WTC11 (cell line): ENCODE data around the gene CRK. TPM values are rescaled to one million over a fixed set of nuclear protein-coding genes. Genes with fewer than 3 reads are reported as not detected.
"Not testable (repeated sequence)": the region's sequence is repeated elsewhere in the genome, so short reads cannot be mapped to it uniquely, and the experiment has no call there.

Experiments
- ATAC-seq: fragments of 200-7000 bp; cut with Tn5 transposase; 2 replicates; pipeline ENCODE4 v1.10.0; 2021; ENCODE audit warnings: mild to moderate bottlenecking, moderate library complexity
- CTCF ChIA-PET: fragments of 300-600 bp; sonication (Branson Sonifier 250); formaldehyde crosslinking; loops from one replicate; lab custom pipeline; 2021; ENCODE audit warnings: antibody characterized with exemption; lab: Charles Lee
- POLR2A ChIA-PET: fragments of 350-600 bp; sonication (Branson Sonifier 250); formaldehyde crosslinking; loops from one replicate; lab custom pipeline; 2021; ENCODE audit warnings: antibody characterized with exemption; lab: Charles Lee
- DNase-seq: peaks from one replicate; pipeline ENCODE4 v3.0.0; 2021; ENCODE audit warnings: low spot score
- H3K27ac Mint-ChIP-seq: 2 replicates; pipeline ENCODE4 v1.8.0; 2021; ENCODE audit warnings: mixed read lengths
- H3K27me3 Mint-ChIP-seq: 2 replicates; pipeline ENCODE4 v1.8.0; 2021; ENCODE audit warnings: low read depth, mild to moderate bottlenecking, moderate library complexity, mixed read lengths
- H3K36me3 Mint-ChIP-seq: 2 replicates; pipeline ENCODE4 v1.8.0; 2021; ENCODE audit warnings: mixed read lengths
- H3K4me1 Mint-ChIP-seq: 2 replicates; pipeline ENCODE4 v1.8.0; 2022; ENCODE audit warnings: mixed read lengths
- H3K4me3 Mint-ChIP-seq: 2 replicates; pipeline ENCODE4 v1.8.0; 2021; ENCODE audit warnings: mild to moderate bottlenecking, moderate library complexity, mixed read lengths
- H3K9me3 Mint-ChIP-seq: 2 replicates; pipeline ENCODE4 v1.8.0; 2021; ENCODE audit warnings: mixed read lengths
- FOXK1 ChIP-seq: sonication (generic); formaldehyde crosslinking; IDR thresholded peaks from 2 replicates; pipeline ENCODE4 v1.8.0; 2022; ENCODE audit warnings: mild to moderate bottlenecking, moderate library complexity, missing genetic modification reagents
- GABPB1 ChIP-seq: sonication (generic); formaldehyde crosslinking; IDR thresholded peaks from 2 replicates; pipeline ENCODE4 v1.8.1; 2023; ENCODE audit warnings: mild to moderate bottlenecking, missing genetic modification reagents
- IRF2 ChIP-seq: sonication (generic); formaldehyde crosslinking; IDR thresholded peaks from 2 replicates; pipeline ENCODE4 v1.8.0; 2022; ENCODE audit warnings: low read depth, missing genetic modification reagents, borderline replicate concordance
- KAT7 ChIP-seq: sonication (generic); formaldehyde crosslinking; IDR thresholded peaks from 2 replicates; pipeline ENCODE4 v1.8.1; 2023; ENCODE audit warnings: missing genetic modification reagents, mild to moderate bottlenecking, borderline replicate concordance
- NR2C2 ChIP-seq: sonication (generic); formaldehyde crosslinking; IDR thresholded peaks from 2 replicates; pipeline ENCODE4 v1.8.0; 2022; ENCODE audit warnings: mild to moderate bottlenecking, missing genetic modification reagents
- SP1 ChIP-seq: sonication (generic); formaldehyde crosslinking; conservative IDR thresholded peaks from 2 replicates; pipeline ENCODE4 v1.8.1; 2022; ENCODE audit warnings: missing genetic modification reagents
- ZBTB21 ChIP-seq: sonication (generic); formaldehyde crosslinking; IDR thresholded peaks from 2 replicates; pipeline ENCODE4 v1.8.1; 2023; ENCODE audit warnings: mild to moderate bottlenecking, missing genetic modification reagents, borderline replicate concordance
- ZNF121 ChIP-seq: sonication (generic); formaldehyde crosslinking; IDR thresholded peaks from 2 replicates; pipeline ENCODE4 v1.8.0; 2023; ENCODE audit warnings: missing genetic modification reagents
- ZNF396 ChIP-seq: fragments of 250-450 bp; sonication (Bioruptor Pico); IDR thresholded peaks from 2 replicates; pipeline ENCODE4 v1.8.0; 2021; ENCODE audit warnings: mild to moderate bottlenecking, moderate library complexity, borderline replicate concordance
- total RNA-seq: library from RNA; stranded (reverse); gene quantifications from 3 replicates; pipeline ENCODE4 v1.2.3, GENCODE V29; 2021
- TF ChIP-seq, protein P1 (sequence below): fragments of 200-600 bp; IDR thresholded peaks from 2 replicates; pipeline ENCODE4 v1.8.0; 2022; ENCODE audit warnings: antibody characterized with exemption
- TF ChIP-seq, protein P2 (sequence below): sonication (generic); formaldehyde crosslinking; IDR thresholded peaks from 2 replicates; pipeline ENCODE4 v1.8.1; 2023; ENCODE audit warnings: mild to moderate bottlenecking, moderate library complexity, missing genetic modification reagents
- TF ChIP-seq, protein P3 (sequence below): sonication (generic); formaldehyde crosslinking; conservative IDR thresholded peaks from 2 replicates; pipeline ENCODE4 v1.8.1; 2022; ENCODE audit warnings: mild to moderate bottlenecking, missing genetic modification reagents
- TF ChIP-seq, protein P4 (sequence below): sonication (generic); formaldehyde crosslinking; IDR thresholded peaks from 2 replicates; pipeline ENCODE4 v1.8.0; 2022; ENCODE audit warnings: mild to moderate bottlenecking, missing genetic modification reagents
- TF ChIP-seq, protein P5 (sequence below): sonication (generic); formaldehyde crosslinking; IDR thresholded peaks from 2 replicates; pipeline ENCODE4 v1.8.0; 2023; ENCODE audit warnings: mild to moderate bottlenecking, missing genetic modification reagents
- TF ChIP-seq, protein P6 (sequence below): fragments of 250-450 bp; sonication (Bioruptor Pico); IDR thresholded peaks from 2 replicates; pipeline ENCODE4 v1.9.0; 2021; ENCODE audit warnings: mild to moderate bottlenecking, borderline replicate concordance

The CRK gene
- total RNA-seq, 1 experiment from 2014 or later = 45.2 TPM

DNA sequence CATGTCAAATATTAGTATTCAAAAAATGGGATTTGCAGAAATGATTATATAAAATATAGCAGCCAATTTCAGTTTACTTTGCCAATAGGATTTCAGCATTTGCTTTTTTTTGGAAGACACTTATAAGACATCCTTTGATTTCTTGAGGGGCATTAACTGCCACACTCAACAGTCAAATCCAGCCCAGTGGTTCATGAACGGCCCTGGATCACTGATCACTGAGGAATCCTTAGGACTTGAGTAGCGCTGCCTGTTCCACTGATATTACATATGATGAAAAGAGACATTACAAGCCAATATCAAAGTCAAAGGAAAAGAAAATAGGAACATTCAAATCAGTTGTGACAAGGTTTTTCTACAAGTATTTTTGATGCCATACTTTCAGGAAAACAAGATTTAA, 35.1 kb downstream of the CRK start (continued):
- TF ChIP-seq, protein P1, sequence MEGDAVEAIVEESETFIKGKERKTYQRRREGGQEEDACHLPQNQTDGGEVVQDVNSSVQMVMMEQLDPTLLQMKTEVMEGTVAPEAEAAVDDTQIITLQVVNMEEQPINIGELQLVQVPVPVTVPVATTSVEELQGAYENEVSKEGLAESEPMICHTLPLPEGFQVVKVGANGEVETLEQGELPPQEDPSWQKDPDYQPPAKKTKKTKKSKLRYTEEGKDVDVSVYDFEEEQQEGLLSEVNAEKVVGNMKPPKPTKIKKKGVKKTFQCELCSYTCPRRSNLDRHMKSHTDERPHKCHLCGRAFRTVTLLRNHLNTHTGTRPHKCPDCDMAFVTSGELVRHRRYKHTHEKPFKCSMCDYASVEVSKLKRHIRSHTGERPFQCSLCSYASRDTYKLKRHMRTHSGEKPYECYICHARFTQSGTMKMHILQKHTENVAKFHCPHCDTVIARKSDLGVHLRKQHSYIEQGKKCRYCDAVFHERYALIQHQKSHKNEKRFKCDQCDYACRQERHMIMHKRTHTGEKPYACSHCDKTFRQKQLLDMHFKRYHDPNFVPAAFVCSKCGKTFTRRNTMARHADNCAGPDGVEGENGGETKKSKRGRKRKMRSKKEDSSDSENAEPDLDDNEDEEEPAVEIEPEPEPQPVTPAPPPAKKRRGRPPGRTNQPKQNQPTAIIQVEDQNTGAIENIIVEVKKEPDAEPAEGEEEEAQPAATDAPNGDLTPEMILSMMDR = no peak
- TF ChIP-seq SP1 = no peak
- no peak for TF ChIP-seq KAT7 (CRISPR knock-in tag)

DNA sequence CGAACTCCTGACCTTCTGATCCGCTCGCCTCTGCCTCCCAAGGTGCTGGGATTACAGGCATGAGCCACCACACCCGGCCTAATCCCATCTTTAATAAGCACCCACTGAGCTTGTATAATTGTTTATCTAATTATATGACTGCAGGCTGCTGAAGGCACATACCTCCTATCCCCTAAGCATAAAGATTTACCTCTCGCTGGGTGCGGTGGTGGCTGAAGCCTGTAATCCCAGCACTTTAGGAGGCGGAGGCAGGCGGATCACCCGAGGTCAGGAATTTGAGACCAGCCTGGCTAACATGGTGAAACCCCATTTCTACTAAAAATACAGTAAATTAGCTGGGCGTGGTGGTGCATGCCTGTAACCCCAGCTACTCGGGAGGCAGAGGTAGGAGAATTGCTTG, 35.9 kb downstream of the CRK start:
- no peak overlapping the region for H3K4me3 Mint-ChIP-seq
- no peak for ATAC-seq
- ChIA-PET POLR2A (no interaction called here), CTCF (interaction anchor here (1.7 kb wide), 1 partner anchor 55 kb away, joined by 4 read pairs; no protein-coding TSS in a partner anchor)
- TF ChIP-seq, protein P2, sequence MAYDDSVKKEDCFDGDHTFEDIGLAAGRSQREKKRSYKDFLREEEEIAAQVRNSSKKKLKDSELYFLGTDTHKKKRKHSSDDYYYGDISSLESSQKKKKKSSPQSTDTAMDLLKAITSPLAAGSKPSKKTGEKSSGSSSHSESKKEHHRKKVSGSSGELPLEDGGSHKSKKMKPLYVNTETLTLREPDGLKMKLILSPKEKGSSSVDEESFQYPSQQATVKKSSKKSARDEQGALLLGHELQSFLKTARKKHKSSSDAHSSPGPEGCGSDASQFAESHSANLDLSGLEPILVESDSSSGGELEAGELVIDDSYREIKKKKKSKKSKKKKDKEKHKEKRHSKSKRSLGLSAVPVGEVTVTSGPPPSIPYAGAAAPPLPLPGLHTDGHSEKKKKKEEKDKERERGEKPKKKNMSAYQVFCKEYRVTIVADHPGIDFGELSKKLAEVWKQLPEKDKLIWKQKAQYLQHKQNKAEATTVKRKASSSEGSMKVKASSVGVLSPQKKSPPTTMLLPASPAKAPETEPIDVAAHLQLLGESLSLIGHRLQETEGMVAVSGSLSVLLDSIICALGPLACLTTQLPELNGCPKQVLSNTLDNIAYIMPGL (CRISPR knock-in tag) = no peak
- TF ChIP-seq IRF2 (CRISPR knock-in tag) (no peak), ZBTB21 (CRISPR knock-in tag) (no peak), NR2C2 (CRISPR knock-in tag) (no peak), GABPB1 (CRISPR knock-in tag) (no peak)
- TF ChIP-seq, protein P3, sequence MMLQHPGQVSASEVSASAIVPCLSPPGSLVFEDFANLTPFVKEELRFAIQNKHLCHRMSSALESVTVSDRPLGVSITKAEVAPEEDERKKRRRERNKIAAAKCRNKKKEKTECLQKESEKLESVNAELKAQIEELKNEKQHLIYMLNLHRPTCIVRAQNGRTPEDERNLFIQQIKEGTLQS = no peak
- TF ChIP-seq, protein P4, sequence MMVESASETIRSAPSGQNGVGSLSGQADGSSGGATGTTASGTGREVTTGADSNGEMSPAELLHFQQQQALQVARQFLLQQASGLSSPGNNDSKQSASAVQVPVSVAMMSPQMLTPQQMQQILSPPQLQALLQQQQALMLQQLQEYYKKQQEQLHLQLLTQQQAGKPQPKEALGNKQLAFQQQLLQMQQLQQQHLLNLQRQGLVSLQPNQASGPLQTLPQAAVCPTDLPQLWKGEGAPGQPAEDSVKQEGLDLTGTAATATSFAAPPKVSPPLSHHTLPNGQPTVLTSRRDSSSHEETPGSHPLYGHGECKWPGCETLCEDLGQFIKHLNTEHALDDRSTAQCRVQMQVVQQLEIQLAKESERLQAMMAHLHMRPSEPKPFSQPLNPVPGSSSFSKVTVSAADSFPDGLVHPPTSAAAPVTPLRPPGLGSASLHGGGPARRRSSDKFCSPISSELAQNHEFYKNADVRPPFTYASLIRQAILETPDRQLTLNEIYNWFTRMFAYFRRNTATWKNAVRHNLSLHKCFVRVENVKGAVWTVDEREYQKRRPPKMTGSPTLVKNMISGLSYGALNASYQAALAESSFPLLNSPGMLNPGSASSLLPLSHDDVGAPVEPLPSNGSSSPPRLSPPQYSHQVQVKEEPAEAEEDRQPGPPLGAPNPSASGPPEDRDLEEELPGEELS (CRISPR knock-in tag) = no peak
- no peak for DNase-seq
- H3K9me3 Mint-ChIP-seq = no peaks in the 10 kb centered on the region
- H3K36me3 Mint-ChIP-seq = peaks cover 27% of the 10 kb centered on the region
- no peaks in the 10 kb centered on the region for H3K4me1 Mint-ChIP-seq
- no peaks in the 10 kb centered on the region for H3K27me3 Mint-ChIP-seq
- H3K27ac Mint-ChIP-seq = no peak overlapping the region

DNA sequence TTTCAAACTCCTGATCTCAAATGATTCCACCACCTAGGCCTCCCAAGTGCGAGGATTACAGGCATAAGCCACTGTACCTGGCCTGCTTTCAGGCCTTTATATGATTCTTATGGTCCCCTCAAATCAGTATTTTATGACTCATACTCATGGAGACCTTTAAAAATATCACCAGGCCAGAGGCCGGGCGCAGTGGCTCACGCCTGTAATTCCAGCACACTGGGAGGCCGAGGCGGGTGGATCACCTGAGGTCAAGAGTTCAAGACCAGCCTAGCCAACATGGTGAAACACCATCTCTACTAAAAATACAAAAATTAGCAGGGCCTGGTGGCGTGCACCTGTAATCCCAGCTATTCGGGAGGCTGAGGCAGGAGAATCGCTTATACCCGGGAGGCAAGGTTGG, 37.6 kb downstream of the CRK start:
- CTCF ChIA-PET = interaction anchor here (1.0 kb wide), 1 partner anchor 53 kb away, joined by 3 read pairs; no protein-coding TSS in a partner anchor
- ATAC-seq, H3K27ac Mint-ChIP-seq, H3K27me3 Mint-ChIP-seq, H3K9me3 Mint-ChIP-seq, DNase-seq, H3K4me1 Mint-ChIP-seq, H3K4me3 Mint-ChIP-seq: not testable (repeated sequence)
- POLR2A ChIA-PET = interaction anchor here (0.6 kb wide), 1 partner anchor 33 kb away, joined by 4 read pairs; no protein-coding TSS in a partner anchor
- H3K36me3 Mint-ChIP-seq = peaks cover 22% of the 10 kb centered on the region

DNA sequence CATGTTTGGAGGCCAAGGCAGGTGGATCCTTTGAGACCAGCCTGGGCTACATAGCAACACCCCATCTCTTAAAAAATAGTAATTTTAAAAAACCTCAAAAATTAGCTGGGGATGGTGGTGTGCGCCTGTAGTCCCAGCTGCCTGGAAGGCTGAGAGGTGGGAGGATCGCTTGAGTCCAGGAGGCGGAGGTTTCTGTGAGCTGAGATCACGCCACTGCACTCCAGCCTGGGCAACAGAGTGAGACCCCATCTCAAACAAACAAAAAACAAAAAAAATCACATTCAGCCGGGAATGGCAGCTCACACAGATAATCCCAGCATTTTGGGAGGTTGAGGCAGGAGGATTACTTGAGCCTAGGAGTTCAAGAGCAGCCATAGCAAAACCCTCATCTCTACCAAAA, 39.6 kb downstream of the CRK start:
- POLR2A ChIA-PET = no interaction called here

DNA sequence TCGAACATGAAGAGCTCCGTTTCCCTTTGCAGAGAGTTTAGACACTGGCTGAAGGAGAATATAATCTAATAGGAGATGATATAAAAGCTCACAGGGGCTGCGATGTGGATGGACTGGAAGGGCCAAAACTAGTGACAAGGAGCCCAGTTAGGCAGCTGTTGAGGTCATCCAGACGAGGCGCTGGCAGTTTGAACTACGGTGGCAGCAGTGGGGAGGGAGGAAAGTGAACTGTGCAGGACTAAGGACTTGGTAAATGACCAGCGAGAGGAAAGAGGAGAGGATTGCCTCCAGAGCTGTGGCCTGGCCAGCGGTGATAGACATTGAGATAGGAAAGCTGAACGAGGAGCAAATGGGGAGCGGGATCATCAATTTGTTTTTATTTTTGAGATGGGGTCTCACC, 41.4 kb downstream of the CRK start:
- DNase-seq (no peak), ATAC-seq (no peak)
- H3K4me3 Mint-ChIP-seq = no peak overlapping the region
- no peaks in the 10 kb centered on the region for H3K36me3 Mint-ChIP-seq
- no peaks in the 10 kb centered on the region for H3K4me1 Mint-ChIP-seq
- ChIA-PET CTCF (interaction anchor here (0.9 to 2.6 kb wide), 4 partner anchors 49 to 227 kb away, joined by 3 to 10 read pairs (median 4); no protein-coding TSS in a partner anchor), POLR2A (no interaction called here)
- H3K9me3 Mint-ChIP-seq = no peaks in the 10 kb centered on the region
- peak overlapping the region; percentile 15; the same call in 1 of the 2 replicates for H3K27ac Mint-ChIP-seq
- no peaks in the 10 kb centered on the region for H3K27me3 Mint-ChIP-seq
- no peak for TF ChIP-seq FOXK1 (CRISPR knock-in tag)
- TF ChIP-seq, protein P5, sequence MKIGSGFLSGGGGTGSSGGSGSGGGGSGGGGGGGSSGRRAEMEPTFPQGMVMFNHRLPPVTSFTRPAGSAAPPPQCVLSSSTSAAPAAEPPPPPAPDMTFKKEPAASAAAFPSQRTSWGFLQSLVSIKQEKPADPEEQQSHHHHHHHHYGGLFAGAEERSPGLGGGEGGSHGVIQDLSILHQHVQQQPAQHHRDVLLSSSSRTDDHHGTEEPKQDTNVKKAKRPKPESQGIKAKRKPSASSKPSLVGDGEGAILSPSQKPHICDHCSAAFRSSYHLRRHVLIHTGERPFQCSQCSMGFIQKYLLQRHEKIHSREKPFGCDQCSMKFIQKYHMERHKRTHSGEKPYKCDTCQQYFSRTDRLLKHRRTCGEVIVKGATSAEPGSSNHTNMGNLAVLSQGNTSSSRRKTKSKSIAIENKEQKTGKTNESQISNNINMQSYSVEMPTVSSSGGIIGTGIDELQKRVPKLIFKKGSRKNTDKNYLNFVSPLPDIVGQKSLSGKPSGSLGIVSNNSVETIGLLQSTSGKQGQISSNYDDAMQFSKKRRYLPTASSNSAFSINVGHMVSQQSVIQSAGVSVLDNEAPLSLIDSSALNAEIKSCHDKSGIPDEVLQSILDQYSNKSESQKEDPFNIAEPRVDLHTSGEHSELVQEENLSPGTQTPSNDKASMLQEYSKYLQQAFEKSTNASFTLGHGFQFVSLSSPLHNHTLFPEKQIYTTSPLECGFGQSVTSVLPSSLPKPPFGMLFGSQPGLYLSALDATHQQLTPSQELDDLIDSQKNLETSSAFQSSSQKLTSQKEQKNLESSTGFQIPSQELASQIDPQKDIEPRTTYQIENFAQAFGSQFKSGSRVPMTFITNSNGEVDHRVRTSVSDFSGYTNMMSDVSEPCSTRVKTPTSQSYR (CRISPR knock-in tag) = no peak
- TF ChIP-seq, protein P6, sequence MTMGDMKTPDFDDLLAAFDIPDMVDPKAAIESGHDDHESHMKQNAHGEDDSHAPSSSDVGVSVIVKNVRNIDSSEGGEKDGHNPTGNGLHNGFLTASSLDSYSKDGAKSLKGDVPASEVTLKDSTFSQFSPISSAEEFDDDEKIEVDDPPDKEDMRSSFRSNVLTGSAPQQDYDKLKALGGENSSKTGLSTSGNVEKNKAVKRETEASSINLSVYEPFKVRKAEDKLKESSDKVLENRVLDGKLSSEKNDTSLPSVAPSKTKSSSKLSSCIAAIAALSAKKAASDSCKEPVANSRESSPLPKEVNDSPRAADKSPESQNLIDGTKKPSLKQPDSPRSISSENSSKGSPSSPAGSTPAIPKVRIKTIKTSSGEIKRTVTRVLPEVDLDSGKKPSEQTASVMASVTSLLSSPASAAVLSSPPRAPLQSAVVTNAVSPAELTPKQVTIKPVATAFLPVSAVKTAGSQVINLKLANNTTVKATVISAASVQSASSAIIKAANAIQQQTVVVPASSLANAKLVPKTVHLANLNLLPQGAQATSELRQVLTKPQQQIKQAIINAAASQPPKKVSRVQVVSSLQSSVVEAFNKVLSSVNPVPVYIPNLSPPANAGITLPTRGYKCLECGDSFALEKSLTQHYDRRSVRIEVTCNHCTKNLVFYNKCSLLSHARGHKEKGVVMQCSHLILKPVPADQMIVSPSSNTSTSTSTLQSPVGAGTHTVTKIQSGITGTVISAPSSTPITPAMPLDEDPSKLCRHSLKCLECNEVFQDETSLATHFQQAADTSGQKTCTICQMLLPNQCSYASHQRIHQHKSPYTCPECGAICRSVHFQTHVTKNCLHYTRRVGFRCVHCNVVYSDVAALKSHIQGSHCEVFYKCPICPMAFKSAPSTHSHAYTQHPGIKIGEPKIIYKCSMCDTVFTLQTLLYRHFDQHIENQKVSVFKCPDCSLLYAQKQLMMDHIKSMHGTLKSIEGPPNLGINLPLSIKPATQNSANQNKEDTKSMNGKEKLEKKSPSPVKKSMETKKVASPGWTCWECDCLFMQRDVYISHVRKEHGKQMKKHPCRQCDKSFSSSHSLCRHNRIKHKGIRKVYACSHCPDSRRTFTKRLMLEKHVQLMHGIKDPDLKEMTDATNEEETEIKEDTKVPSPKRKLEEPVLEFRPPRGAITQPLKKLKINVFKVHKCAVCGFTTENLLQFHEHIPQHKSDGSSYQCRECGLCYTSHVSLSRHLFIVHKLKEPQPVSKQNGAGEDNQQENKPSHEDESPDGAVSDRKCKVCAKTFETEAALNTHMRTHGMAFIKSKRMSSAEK (CRISPR knock-in tag) = no peak

More for the DNA sequence above, 39.6 kb downstream of the CRK start:
- no peak for DNase-seq
- no peak overlapping the region for H3K4me3 Mint-ChIP-seq
- H3K27ac Mint-ChIP-seq = no peak overlapping the region
- no peak for ATAC-seq
- 0 out of 2 replicates have a peak, but pooled peaks have one; percentile 64 for TF ChIP-seq ZNF121 (CRISPR knock-in tag)
- TF ChIP-seq ZNF396 = no peak
- H3K27me3 Mint-ChIP-seq = no peaks in the 10 kb centered on the region
- H3K36me3 Mint-ChIP-seq = peaks cover 5% of the 10 kb centered on the region
- H3K9me3 Mint-ChIP-seq = no peaks in the 10 kb centered on the region
- CTCF ChIA-PET = interaction anchor here (0.7 kb wide), 1 partner anchor 306 kb away, joined by 3 read pairs; no protein-coding TSS in a partner anchor
- H3K4me1 Mint-ChIP-seq = no peaks in the 10 kb centered on the region
